Measurements from ENCODE around the gene CDH4. TPM values are rescaled to one million over a fixed set of nuclear protein-coding genes. Genes with fewer than 3 reads are reported as not detected.

The CDH4 gene
- total RNA-seq, 2 donors from 2014 or later: 0.05 to 2.2 TPM

- DNase-seq (ENCODE audit: low spot score): no peak
- intact Hi-C loops (cut with DNase I): no loop called here
- H3K9me3 ChIP-seq: no peaks in the 10 kb centered on the region
- WGBS: 81% methylated on average over 14 of the region's 14 CpGs
- H3K27ac ChIP-seq: no peak overlapping the region
- H3K4me3 ChIP-seq: no peak overlapping the region
- H3K36me3 ChIP-seq: no peaks in the 10 kb centered on the region
- H3K27me3 ChIP-seq (replicated peaks; ENCODE audit: insufficient read depth): peaks cover 6% of the 10 kb centered on the region
- TF ChIP-seq POLR2A (IDR thresholded peaks at IDR 0.05): no peak
- no peak for TF ChIP-seq CTCF (IDR thresholded peaks at IDR 0.05)
- TF ChIP-seq POLR2AphosphoS5 (IDR thresholded peaks at IDR 0.05): no peak
- H3K4me1 ChIP-seq (replicated peaks): no peaks in the 10 kb centered on the region
Observed at GRCh38 chr20:61833807-61834610, 581.9 kb downstream of the CDH4 start.

GRCh38 chr20:61835301-61835700 lies 583.2 kb downstream of the CDH4 start:
- H3K27me3 ChIP-seq (replicated peaks; ENCODE audit: insufficient read depth): peaks cover 2% of the 10 kb centered on the region
- H3K4me3 ChIP-seq: no peak overlapping the region
- TF ChIP-seq CTCF (IDR thresholded peaks at IDR 0.05) (no peak), POLR2A (IDR thresholded peaks at IDR 0.05) (no peak), POLR2AphosphoS5 (IDR thresholded peaks at IDR 0.05) (no peak)
- intact Hi-C loops (cut with DNase I): no loop called here
- H3K4me1 ChIP-seq (replicated peaks): no peaks in the 10 kb centered on the region
- DNase-seq (ENCODE audit: low spot score): no peak
- H3K27ac ChIP-seq: no peak overlapping the region
- no peaks in the 10 kb centered on the region for H3K9me3 ChIP-seq
- no peaks in the 10 kb centered on the region for H3K36me3 ChIP-seq
- WGBS: 58% methylated on average over 7 of the region's 7 CpGs

DNA sequence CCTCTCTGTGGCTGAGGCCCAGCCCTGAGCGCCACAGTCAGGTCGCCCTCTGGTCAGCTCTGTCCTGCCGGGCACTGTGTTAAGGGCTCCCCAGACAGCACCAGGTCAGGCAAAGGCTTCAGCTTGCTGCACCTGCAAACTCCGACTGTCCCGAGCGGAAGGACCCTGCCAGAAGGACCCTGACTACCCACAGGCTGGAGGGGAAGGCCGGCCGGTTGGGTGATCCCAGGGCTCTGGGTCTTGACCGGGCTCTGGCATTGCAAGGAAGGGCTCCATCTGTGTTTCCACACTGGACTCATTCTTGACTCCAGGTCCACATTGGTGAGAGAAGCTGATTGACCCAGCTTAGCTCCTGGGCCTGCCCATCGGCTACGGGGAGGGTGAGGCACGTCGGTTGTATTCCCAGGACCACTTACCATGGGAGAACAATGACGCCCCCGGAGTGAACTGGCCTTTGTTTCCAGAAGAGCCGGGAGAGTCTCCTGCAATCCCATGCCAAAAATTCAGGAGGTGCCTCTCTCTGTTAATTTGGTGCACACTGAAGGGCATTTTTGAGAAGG lies 583.8 kb downstream of the CDH4 start:
- TF ChIP-seq POLR2A (IDR thresholded peaks at IDR 0.05) (no peak), POLR2AphosphoS5 (IDR thresholded peaks at IDR 0.05) (no peak), CTCF (IDR thresholded peaks at IDR 0.05) (no peak)
- Histone ChIP-seq H3K9me3 (no peaks in the 10 kb centered on the region), H3K27ac (no peak overlapping the region), H3K4me3 (no peak overlapping the region), H3K27me3 (replicated peaks; ENCODE audit: insufficient read depth) (no peaks in the 10 kb centered on the region), H3K4me1 (replicated peaks) (no peaks in the 10 kb centered on the region), H3K36me3 (no peaks in the 10 kb centered on the region)
- intact Hi-C loops (cut with DNase I): no loop called here
- DNase-seq (ENCODE audit: low spot score): no peak
- WGBS: 80% methylated on average over 16 of the region's 16 CpGs

- Histone ChIP-seq H3K4me1 (replicated peaks) (no peaks in the 10 kb centered on the region), H3K27ac (no peak overlapping the region), H3K4me3 (no peak overlapping the region), H3K9me3 (no peaks in the 10 kb centered on the region), H3K36me3 (no peaks in the 10 kb centered on the region), H3K27me3 (replicated peaks; ENCODE audit: insufficient read depth) (no peaks in the 10 kb centered on the region)
- intact Hi-C loops (cut with DNase I): no loop called here
- TF ChIP-seq POLR2AphosphoS5 (IDR thresholded peaks at IDR 0.05): no peak
- no peak for TF ChIP-seq CTCF (IDR thresholded peaks at IDR 0.05)
- TF ChIP-seq POLR2A (IDR thresholded peaks at IDR 0.05): no peak
- 78% methylated on average over 9 of the region's 9 CpGs for WGBS
- DNase-seq (ENCODE audit: low spot score): no peak
Observed at GRCh38 chr20:61837200-61837599, 585.1 kb downstream of the CDH4 start.

All from prostate gland (tissue), 2 donors.